RWPE1 (cell line): ENCODE data around the gene BRD8.

Source experiments
- CTCF ChIA-PET: fragments of 350-600 bp; sonication (Branson Sonifier 250); formaldehyde crosslinking; extraction: SDS; loops from one replicate; lab custom pipeline; 2021; lab: Yijun Ruan, JAX
- POLR2A ChIA-PET: fragments of 400-600 bp; formaldehyde crosslinking; extraction: SDS; loops from one replicate; lab custom pipeline; 2020; ENCODE audit warnings: antibody characterized with exemption; ENCODE audit not compliant: low non-redundant PET; lab: Yijun Ruan, JAX
- DNase-seq: peaks from one replicate; pipeline ENCODE4 v3.0.0; 2012; ENCODE audit warnings: low spot score
- H3K27ac ChIP-seq: fragments of 450-650 bp; 2 replicates; pipeline ENCODE4 v1.5.1; 2017
- CTCF ChIP-seq: fragments of 450-650 bp; conservative IDR thresholded peaks from 2 replicates; pipeline ENCODE4 v1.5.1; 2017; ENCODE audit warnings: low read depth, mild to moderate bottlenecking

The BRD8 gene

GRCh38 chr5:138178516-138179276 is at the start of gene BRD8, which contains the start of gene KIF20A:
BRD8 (minus strand) TSS chr5:138178630; CDS start chr5:138178614, 16 bp downstream.
KIF20A (plus strand) TSS chr5:138179112; CDS start chr5:138179681, 569 bp downstream.
- no peak for TF ChIP-seq CTCF
- CTCF ChIA-PET = interaction anchor here (0.7 to 1.2 kb wide), 4 partner anchors 34 to 174 kb away, joined by 3 to 4 read pairs (median 4); partner anchors contain the start of gene KDM3B

GRCh38 chr5:138226910-138227309 is 48.5 kb upstream of the BRD8 start:
- DNase-seq = no peak
- no peak for TF ChIP-seq CTCF
- no peak overlapping the region for H3K27ac ChIP-seq
- CTCF ChIA-PET = no interaction called here
- POLR2A ChIA-PET = no interaction called here

More at GRCh38 chr5:138178516-138179276, at the start of gene BRD8, which contains the start of gene KIF20A:
- peak; percentile 99 for DNase-seq
- POLR2A ChIA-PET = interaction anchor here (1.0 kb wide), 1 partner anchor 35 kb away, joined by 5 read pairs; no protein-coding TSS in a partner anchor
- peak within 1 kb of the TSS; percentile 84 for H3K27ac ChIP-seq

- DNase-seq = no peak
- no peak overlapping the region for H3K27ac ChIP-seq
- POLR2A ChIA-PET = no interaction called here
- TF ChIP-seq CTCF = no peak
- CTCF ChIA-PET = interaction anchor here (0.5 to 1.6 kb wide), 7 partner anchors 36 to 187 kb away, joined by 3 to 12 read pairs (median 4); no protein-coding TSS in a partner anchor
Measured at GRCh38 chr5:138224712-138225111, 46.3 kb upstream of the BRD8 start.

- DNase-seq = no peak
- CTCF ChIA-PET = interaction anchor here (0.6 to 2.5 kb wide), 18 partner anchors 8 to 346 kb away, joined by 3 to 16 read pairs (median 4); partner anchors contain the start of genes CDC25C and KDM3B
- H3K27ac ChIP-seq = no peak overlapping the region
- POLR2A ChIA-PET = no interaction called here
- TF ChIP-seq CTCF = no peak
Measured at GRCh38 chr5:138223532-138223931, 45.1 kb upstream of the BRD8 start.

- ChIA-PET POLR2A (no interaction called here), CTCF (interaction anchor here (0.6 to 0.7 kb wide), 2 partner anchors 25 to 111 kb away, joined by 4 read pairs; no protein-coding TSS in a partner anchor)
- DNase-seq = no peak
- TF ChIP-seq CTCF = no peak
- H3K27ac ChIP-seq = no peak overlapping the region
Measured at GRCh38 chr5:138216799-138217198, 38.4 kb upstream of the BRD8 start.
